Measurements from ENCODE around the gene IMP4.

IMP4 gene

GRCh38 chr2:130389358-130389757, 46.7 kb downstream of the IMP4 start:
- Histone ChIP-seq H3K4me1 (ENCODE audit: low read depth, poor library complexity, severe bottlenecking) (peaks cover 14% of the 10 kb centered on the region), H3K4me2 (no peak overlapping the region), H3K27me3 (ENCODE audit: insufficient read depth, low read depth) (no peaks in the 10 kb centered on the region), H3K9ac (no peak overlapping the region), H3K4me3 (IDR thresholded peaks at IDR 0.05; ENCODE audit: insufficient read depth, low read depth, low read length) (no peak overlapping the region), H3K36me3 (ENCODE audit: insufficient read depth) (no peaks in the 10 kb centered on the region), H4K20me1 (ENCODE audit: insufficient read depth) (no peaks in the 10 kb centered on the region), H3K79me2 (ENCODE audit: insufficient read depth, low read depth) (no peaks in the 10 kb centered on the region), H2AFZ (ENCODE audit: low read depth) (no peak overlapping the region), H3K27ac (no peak overlapping the region)
- TF ChIP-seq CTCF (conservative IDR thresholded peaks at IDR 0.05; ENCODE audit: low read depth, low read length) = no peak

DNA sequence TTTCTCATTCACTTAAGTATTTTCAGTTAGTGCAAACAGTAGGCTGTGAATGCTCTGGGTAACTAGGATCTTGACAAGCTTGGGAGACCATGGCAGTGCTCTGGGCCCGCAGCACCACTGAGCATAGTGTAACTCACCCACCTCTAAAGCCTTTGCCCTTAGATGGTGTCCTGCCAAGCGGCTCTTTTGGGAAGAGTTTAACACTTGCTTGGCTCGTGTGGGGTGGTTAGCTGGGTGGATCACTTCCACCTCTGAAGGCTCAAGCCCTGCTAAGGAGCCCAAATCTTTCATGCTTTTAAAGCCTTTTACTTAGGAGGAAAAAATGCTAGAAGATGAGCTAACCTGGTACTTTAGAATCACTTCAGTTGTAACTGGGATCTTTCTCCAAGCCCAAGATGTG, 47.1 kb downstream of the IMP4 start:
- no peaks in the 10 kb centered on the region for H3K27me3 ChIP-seq (ENCODE audit: insufficient read depth, low read depth)
- TF ChIP-seq CTCF (conservative IDR thresholded peaks at IDR 0.05; ENCODE audit: low read depth, low read length) = no peak
- H3K4me2 ChIP-seq = no peak overlapping the region
- H3K4me1 ChIP-seq (ENCODE audit: low read depth, poor library complexity, severe bottlenecking) = peaks cover 14% of the 10 kb centered on the region
- H3K79me2 ChIP-seq (ENCODE audit: insufficient read depth, low read depth) = no peaks in the 10 kb centered on the region
- H3K36me3 ChIP-seq (ENCODE audit: insufficient read depth) = no peaks in the 10 kb centered on the region
- H3K4me3 ChIP-seq (IDR thresholded peaks at IDR 0.05; ENCODE audit: insufficient read depth, low read depth, low read length) = no peak overlapping the region
- no peaks in the 10 kb centered on the region for H4K20me1 ChIP-seq (ENCODE audit: insufficient read depth)
- H3K27ac ChIP-seq = no peak overlapping the region
- no peak overlapping the region for H2AFZ ChIP-seq (ENCODE audit: low read depth)
- H3K9ac ChIP-seq = no peak overlapping the region

DNA sequence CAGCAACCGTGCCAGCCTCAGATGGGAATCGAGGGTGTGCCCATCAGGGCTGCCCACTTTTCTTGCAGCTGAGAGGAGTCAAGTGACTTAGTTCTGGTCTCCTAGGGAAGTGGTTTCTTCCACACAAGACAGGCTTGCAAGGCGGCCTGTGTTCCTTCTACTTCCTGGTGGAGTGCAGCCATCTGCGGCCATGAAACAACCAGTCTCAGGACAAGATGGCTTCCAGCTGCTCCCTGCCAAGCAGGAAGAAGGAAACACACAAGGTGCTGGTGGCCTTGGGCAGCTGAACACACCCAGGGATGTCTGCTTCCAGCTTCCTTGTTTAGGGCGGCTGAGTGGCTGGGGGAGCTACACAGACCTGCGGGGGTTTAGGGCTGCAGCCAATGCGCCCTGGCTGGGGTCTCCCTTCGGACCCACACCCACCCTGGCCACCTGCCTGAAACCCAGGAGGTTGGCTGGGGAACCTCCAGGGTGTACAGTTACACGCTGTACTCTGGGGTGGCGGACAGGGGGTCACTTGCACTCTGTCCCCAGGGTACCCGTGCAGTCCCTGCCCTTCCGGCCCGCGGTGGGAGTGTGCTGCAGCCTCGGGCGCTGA, 47.9 kb downstream of the IMP4 start:
- H3K79me2 ChIP-seq (ENCODE audit: insufficient read depth, low read depth) = no peaks in the 10 kb centered on the region
- no peak overlapping the region for H3K9ac ChIP-seq
- H3K4me3 ChIP-seq (IDR thresholded peaks at IDR 0.05; ENCODE audit: insufficient read depth, low read depth, low read length) = no peak overlapping the region
- H3K27me3 ChIP-seq (ENCODE audit: insufficient read depth, low read depth) = no peaks in the 10 kb centered on the region
- no peak overlapping the region for H2AFZ ChIP-seq (ENCODE audit: low read depth)
- H3K27ac ChIP-seq = no peak overlapping the region
- H4K20me1 ChIP-seq (ENCODE audit: insufficient read depth) = no peaks in the 10 kb centered on the region
- TF ChIP-seq CTCF (conservative IDR thresholded peaks at IDR 0.05; ENCODE audit: low read depth, low read length) = no peak
- peaks cover 9% of the 10 kb centered on the region for H3K4me1 ChIP-seq (ENCODE audit: low read depth, poor library complexity, severe bottlenecking)
- no peaks in the 10 kb centered on the region for H3K36me3 ChIP-seq (ENCODE audit: insufficient read depth)
- H3K4me2 ChIP-seq = no peak overlapping the region

GRCh38 chr2:130391058-130391871, 48.6 kb downstream of the IMP4 start:
- H3K27me3 ChIP-seq (ENCODE audit: insufficient read depth, low read depth) = no peaks in the 10 kb centered on the region
- no peak overlapping the region for H3K27ac ChIP-seq
- no peak overlapping the region for H3K4me2 ChIP-seq
- TF ChIP-seq CTCF (conservative IDR thresholded peaks at IDR 0.05; ENCODE audit: low read depth, low read length) = no peak
- no peaks in the 10 kb centered on the region for H3K79me2 ChIP-seq (ENCODE audit: insufficient read depth, low read depth)
- H2AFZ ChIP-seq (ENCODE audit: low read depth) = peak overlapping the region; percentile 44
- no peaks in the 10 kb centered on the region for H4K20me1 ChIP-seq (ENCODE audit: insufficient read depth)
- H3K36me3 ChIP-seq (ENCODE audit: insufficient read depth) = no peaks in the 10 kb centered on the region
- peaks cover 2% of the 10 kb centered on the region for H3K4me1 ChIP-seq (ENCODE audit: low read depth, poor library complexity, severe bottlenecking)
- H3K9ac ChIP-seq = no peak overlapping the region; the same call in 1 of the 2 replicates
- no peak overlapping the region for H3K4me3 ChIP-seq (IDR thresholded peaks at IDR 0.05; ENCODE audit: insufficient read depth, low read depth, low read length)
